ENCODE results near the gene ARID3C.
A peak's percentile ranks its signal among the peaks of the same experiment; 100 is the strongest.
"Not testable (repeated sequence)": the region's sequence is repeated elsewhere in the genome, so short reads cannot be mapped to it uniquely, and the experiment has no call there.

Gene ARID3C

DNA sequence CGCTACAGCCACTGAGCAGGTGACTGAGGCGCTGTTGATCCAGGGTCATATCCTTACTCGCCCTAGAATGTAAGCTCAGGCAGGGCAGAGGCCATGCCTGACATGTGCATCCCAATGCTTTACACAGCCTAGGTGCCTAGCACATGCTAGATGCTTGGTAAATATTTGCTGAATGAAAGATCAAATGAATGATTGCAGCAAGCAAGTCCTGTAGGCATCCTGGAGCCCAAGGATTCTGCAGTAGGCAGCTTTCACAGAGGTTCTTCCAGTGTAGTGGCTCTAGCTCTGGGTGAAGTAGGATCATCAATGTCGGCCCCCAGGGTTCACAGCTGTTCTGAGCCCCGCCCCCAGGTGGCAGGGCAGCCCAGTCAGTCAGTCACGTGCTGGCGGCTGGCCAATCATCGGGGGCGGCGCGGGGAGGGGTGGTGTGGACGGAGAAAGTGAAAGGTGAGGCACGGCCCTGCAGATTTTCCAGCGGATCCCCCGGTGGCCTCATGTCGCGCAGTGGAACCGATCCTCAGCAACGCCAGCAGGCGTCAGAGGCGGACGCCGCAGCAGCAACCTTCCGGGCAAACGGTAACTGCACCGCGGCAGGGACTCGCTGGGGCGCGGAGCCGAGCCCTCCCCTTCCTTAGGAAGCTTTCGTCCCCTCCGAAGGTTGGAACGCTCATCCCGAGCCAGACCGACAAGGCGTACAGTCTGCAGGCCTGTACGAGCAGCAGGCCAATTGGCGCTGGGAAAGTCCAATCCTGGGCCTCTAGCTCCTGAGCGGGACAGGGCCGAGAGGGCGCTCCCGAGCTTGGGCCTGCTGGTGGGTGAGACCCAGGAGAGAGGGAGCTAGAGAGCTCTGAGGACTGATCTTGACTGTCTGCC is 17.6 kb upstream of the ARID3C start, which contains the start of gene GALT:
GALT (plus strand) TSS at position 465 of the 873 bp plus-strand sequence; CDS start at position 495, 30 bp downstream.
- WGBS (ENCODE audit: extremely low coverage, insufficient coverage, insufficient read length), result no CpG with 5 or more reads among the region's 43 CpGs
- H3K79me2 ChIP-seq (ENCODE audit: control insufficient read depth, insufficient read depth, low read length, poor library complexity), result peaks cover 12% of the 10 kb centered on the region

DNA sequence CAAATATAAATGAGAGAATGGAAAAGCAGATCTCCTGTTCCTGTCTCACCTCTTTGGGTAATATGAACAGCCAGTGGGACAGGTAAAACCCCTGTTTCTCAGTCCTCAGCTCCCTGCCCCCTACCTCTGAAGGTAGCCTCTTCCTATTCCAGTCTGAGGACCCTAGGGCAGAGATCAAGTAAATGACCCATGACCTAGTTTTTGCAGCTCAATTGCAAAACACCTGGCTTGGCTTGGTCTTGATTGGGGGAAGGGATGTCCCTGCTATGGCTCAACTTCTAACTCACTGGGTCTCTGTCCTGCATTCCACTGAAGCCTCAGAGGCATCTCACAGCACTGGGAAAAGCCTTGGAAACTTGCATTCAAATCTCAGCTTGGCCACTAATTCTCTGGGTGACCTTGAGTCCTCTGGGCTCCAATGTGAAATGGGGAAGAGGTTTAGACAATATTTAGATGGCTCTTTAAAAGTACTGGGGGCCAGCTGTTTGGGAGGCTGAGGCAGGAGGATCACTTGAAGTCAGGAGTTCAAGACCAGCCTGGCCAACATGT is 16.0 kb upstream of the ARID3C start:
- Histone ChIP-seq H3K18ac (ENCODE audit: low read length) (no peak overlapping the region), H3K27me3 (ENCODE audit: insufficient read depth, low read length) (no peaks in the 10 kb centered on the region), H4K91ac (ENCODE audit: low read depth, low read length) (peak overlapping the region; percentile 57), H4K12ac (ENCODE audit: low read depth, low read length) (no peak overlapping the region), H3K9ac (ENCODE audit: low read length) (no peak overlapping the region), H2BK120ac (ENCODE audit: insufficient read depth, low read length, poor library complexity) (peak overlapping the region; percentile 57), H3K79me1 (ENCODE audit: low read length) (peaks cover 11% of the 10 kb centered on the region), H3K4me3 (ENCODE audit: low read depth, low read length) (no peak overlapping the region), H3K79me2 (ENCODE audit: control insufficient read depth, insufficient read depth, low read length, poor library complexity) (peaks cover 12% of the 10 kb centered on the region), H2AK5ac (ENCODE audit: low read length) (no peak overlapping the region), H3K14ac (ENCODE audit: low read length) (no peak overlapping the region), H4K8ac (ENCODE audit: low read depth, low read length) (peak overlapping the region; percentile 57), H2BK12ac (ENCODE audit: low read length) (no peak overlapping the region), H3K9me3 (ENCODE audit: insufficient read depth, low read depth, low read length) (no peaks in the 10 kb centered on the region), H3K27ac (ENCODE audit: low read depth, low read length) (peak overlapping the region; percentile 60), H2BK5ac (ENCODE audit: low read depth, low read length, poor library complexity) (peak overlapping the region; percentile 50), H3K36me3 (ENCODE audit: control insufficient read depth in 1 of 2, insufficient read depth in 2 of 2, low read length in 2 of 2) (peaks cover 11 to 15% of the 10 kb centered on the region in 2 experiments), H3K4ac (ENCODE audit: low read depth, low read length) (no peak overlapping the region), H3K23ac (ENCODE audit: low read length) (no peak overlapping the region), H3K4me1 (ENCODE audit: control insufficient read depth in 1 of 2, insufficient read depth in 2 of 2, low read length in 2 of 2) (peaks cover 24 to 28% of the 10 kb centered on the region in 2 experiments), H2AFZ (ENCODE audit: insufficient read depth, low read length, poor library complexity) (peak overlapping the region; percentile 45), H3K4me2 (ENCODE audit: low read length) (peak overlapping the region; percentile 3)
- DNase-seq, result peak; percentile 24 to 39

More for the DNA sequence above, 17.6 kb upstream of the ARID3C start, which contains the start of gene GALT:
- peak within 1 kb of the TSS; percentile 78 for H3K4me2 ChIP-seq (ENCODE audit: low read length)
- H4K8ac ChIP-seq (ENCODE audit: low read depth, low read length), result peak within 1 kb of the TSS; percentile 89
- peak within 1 kb of the TSS; percentile 87 for H3K18ac ChIP-seq (ENCODE audit: low read length)
- H4K91ac ChIP-seq (ENCODE audit: low read depth, low read length), result peak within 1 kb of the TSS; percentile 86
- peak within 1 kb of the TSS; percentile 72 for H2AFZ ChIP-seq (ENCODE audit: insufficient read depth, low read length, poor library complexity)
- H3K9ac ChIP-seq (ENCODE audit: low read length), result peak within 1 kb of the TSS; percentile 81
- no peaks in the 10 kb centered on the region for H3K9me3 ChIP-seq (ENCODE audit: insufficient read depth, low read depth, low read length)
- peaks cover 32 to 33% of the 10 kb centered on the region in 2 experiments for H3K4me1 ChIP-seq (ENCODE audit: control insufficient read depth in 1 of 2, insufficient read depth in 2 of 2, low read length in 2 of 2)
- peak within 1 kb of the TSS; percentile 70 for H4K12ac ChIP-seq (ENCODE audit: low read depth, low read length)
- peaks cover 15 to 17% of the 10 kb centered on the region in 2 experiments for H3K36me3 ChIP-seq (ENCODE audit: control insufficient read depth in 1 of 2, insufficient read depth in 2 of 2, low read length in 2 of 2)
- H3K27me3 ChIP-seq (ENCODE audit: insufficient read depth, low read length), result no peaks in the 10 kb centered on the region
- no peak within 1 kb of the TSS for H3K23ac ChIP-seq (ENCODE audit: low read length)
- peak within 1 kb of the TSS; percentile 95 for H3K14ac ChIP-seq (ENCODE audit: low read length)
- H3K4ac ChIP-seq (ENCODE audit: low read depth, low read length), result peak within 1 kb of the TSS; percentile 67
- peak within 1 kb of the TSS; percentile 76 for H2BK12ac ChIP-seq (ENCODE audit: low read length)
- H3K79me1 ChIP-seq (ENCODE audit: low read length), result peaks cover 11% of the 10 kb centered on the region
- DNase-seq, result peak; percentile 93 to 95
- peak within 1 kb of the TSS; percentile 73 for H2BK5ac ChIP-seq (ENCODE audit: low read depth, low read length, poor library complexity)
- H2BK120ac ChIP-seq (ENCODE audit: insufficient read depth, low read length, poor library complexity), result peak within 1 kb of the TSS; percentile 67
- H3K27ac ChIP-seq (ENCODE audit: low read depth, low read length), result peak within 1 kb of the TSS; percentile 76
- peak within 1 kb of the TSS; percentile 50 for H2AK5ac ChIP-seq (ENCODE audit: low read length)
- H3K4me3 ChIP-seq (ENCODE audit: low read depth, low read length), result peak within 1 kb of the TSS; percentile 81

DNA sequence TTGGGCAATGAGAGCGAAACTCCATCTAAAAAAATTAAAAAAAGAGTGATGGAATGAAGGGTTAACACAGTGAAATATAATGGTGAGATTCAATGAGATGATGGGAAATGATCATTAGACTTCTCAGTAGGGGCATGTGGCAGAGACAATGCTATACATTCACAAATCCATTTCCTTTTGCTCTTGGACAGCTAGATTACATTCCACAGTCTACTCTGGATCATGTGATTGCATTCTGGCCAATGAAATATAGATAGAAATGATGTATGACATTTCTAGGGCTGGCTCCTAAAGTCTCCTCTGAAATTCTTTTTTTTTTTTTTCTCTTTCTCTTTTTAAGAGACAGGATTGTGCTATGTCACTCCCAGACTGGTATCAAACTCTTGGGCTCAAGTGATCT is 13.8 kb upstream of the ARID3C start:
- H2AFZ ChIP-seq (ENCODE audit: insufficient read depth, low read length, poor library complexity), result no peak overlapping the region
- no peaks in the 10 kb centered on the region for H3K36me3 ChIP-seq (ENCODE audit: control insufficient read depth in 1 of 2, insufficient read depth in 2 of 2, low read length in 2 of 2)
- H4K8ac ChIP-seq (ENCODE audit: low read depth, low read length), result no peak overlapping the region
- H3K79me1 ChIP-seq (ENCODE audit: low read length), result peaks cover 14% of the 10 kb centered on the region
- H2BK120ac ChIP-seq (ENCODE audit: insufficient read depth, low read length, poor library complexity), result no peak overlapping the region
- H3K4me3 ChIP-seq (ENCODE audit: low read depth, low read length), result no peak overlapping the region
- no peaks in the 10 kb centered on the region for H3K27me3 ChIP-seq (ENCODE audit: insufficient read depth, low read length)
- no peak overlapping the region for H4K12ac ChIP-seq (ENCODE audit: low read depth, low read length)
- peaks cover 27% of the 10 kb centered on the region in 2 experiments for H3K4me1 ChIP-seq (ENCODE audit: control insufficient read depth in 1 of 2, insufficient read depth in 2 of 2, low read length in 2 of 2)
- peaks cover 11% of the 10 kb centered on the region for H3K79me2 ChIP-seq (ENCODE audit: control insufficient read depth, insufficient read depth, low read length, poor library complexity)
- H3K9me3 ChIP-seq (ENCODE audit: insufficient read depth, low read depth, low read length), result no peaks in the 10 kb centered on the region
- no peak overlapping the region for H2AK5ac ChIP-seq (ENCODE audit: low read length)
- no peak overlapping the region for H3K4ac ChIP-seq (ENCODE audit: low read depth, low read length)
- H3K27ac ChIP-seq (ENCODE audit: low read depth, low read length), result no peak overlapping the region
- no CpG with 5 or more reads among the region's 1 CpG for WGBS (ENCODE audit: extremely low coverage, insufficient coverage, insufficient read length)
- no peak overlapping the region for H3K18ac ChIP-seq (ENCODE audit: low read length)
- no peak overlapping the region for H2BK5ac ChIP-seq (ENCODE audit: low read depth, low read length, poor library complexity)
- peak in 1 of 2 donors; percentile 24 for DNase-seq
- H3K4me2 ChIP-seq (ENCODE audit: low read length), result no peak overlapping the region
- H3K14ac ChIP-seq (ENCODE audit: low read length), result no peak overlapping the region
- H3K23ac ChIP-seq (ENCODE audit: low read length), result no peak overlapping the region
- H2BK12ac ChIP-seq (ENCODE audit: low read length), result no peak overlapping the region
- H4K91ac ChIP-seq (ENCODE audit: low read depth, low read length), result no peak overlapping the region
- H3K9ac ChIP-seq (ENCODE audit: low read length), result no peak overlapping the region

DNA sequence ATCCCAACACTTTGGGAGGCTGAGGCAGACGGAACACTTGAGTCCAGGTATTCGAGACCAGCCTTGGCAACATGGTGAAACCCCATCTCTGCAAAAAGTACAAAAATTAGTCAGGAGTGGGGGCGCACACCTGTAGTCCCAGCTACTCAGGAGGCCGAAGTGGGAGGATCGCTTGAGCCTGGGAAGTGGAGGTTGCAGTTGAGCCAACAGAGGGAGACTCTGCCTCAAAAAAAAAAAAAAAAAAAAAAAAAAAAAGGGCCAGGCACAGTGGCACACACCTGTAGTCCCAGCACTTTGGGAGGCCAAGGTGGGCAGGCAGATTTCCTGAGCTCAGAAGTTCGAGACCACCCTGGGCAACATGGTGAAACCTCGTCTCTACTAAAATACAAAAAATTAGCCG is 10.5 kb upstream of the ARID3C start:
- not testable (repeated sequence) for H2AFZ ChIP-seq (ENCODE audit: insufficient read depth, low read length, poor library complexity); H2BK5ac ChIP-seq (ENCODE audit: low read depth, low read length, poor library complexity); H3K4me3 ChIP-seq (ENCODE audit: low read depth, low read length); DNase-seq; H4K12ac ChIP-seq (ENCODE audit: low read depth, low read length); H3K4ac ChIP-seq (ENCODE audit: low read depth, low read length); H3K36me3 ChIP-seq (ENCODE audit: control insufficient read depth in 1 of 2, insufficient read depth in 2 of 2, low read length in 2 of 2); H3K18ac ChIP-seq (ENCODE audit: low read length); H4K8ac ChIP-seq (ENCODE audit: low read depth, low read length); H3K23ac ChIP-seq (ENCODE audit: low read length); H3K14ac ChIP-seq (ENCODE audit: low read length); H3K27me3 ChIP-seq (ENCODE audit: insufficient read depth, low read length); H3K27ac ChIP-seq (ENCODE audit: low read depth, low read length); H3K79me2 ChIP-seq (ENCODE audit: control insufficient read depth, insufficient read depth, low read length, poor library complexity); H2AK5ac ChIP-seq (ENCODE audit: low read length); H3K79me1 ChIP-seq (ENCODE audit: low read length); H3K9me3 ChIP-seq (ENCODE audit: insufficient read depth, low read depth, low read length); H4K91ac ChIP-seq (ENCODE audit: low read depth, low read length); H2BK120ac ChIP-seq (ENCODE audit: insufficient read depth, low read length, poor library complexity); H3K4me2 ChIP-seq (ENCODE audit: low read length); H2BK12ac ChIP-seq (ENCODE audit: low read length); H3K9ac ChIP-seq (ENCODE audit: low read length)
- no CpG with 5 or more reads among the region's 8 CpGs for WGBS (ENCODE audit: extremely low coverage, insufficient coverage, insufficient read length)
- peaks cover 10 to 16% of the 10 kb centered on the region in 2 experiments for H3K4me1 ChIP-seq (ENCODE audit: control insufficient read depth in 1 of 2, insufficient read depth in 2 of 2, low read length in 2 of 2)
